Liver (tissue), 10 donors: ENCODE measurements around the gene BTK. TPM values are rescaled to one million over a fixed set of nuclear protein-coding genes. Genes with fewer than 3 reads are reported as not detected.

Source experiments
- DNase-seq: peaks from one replicate; pipeline ENCODE4 v3.0.0-alpha.2; 2017; ENCODE audit warnings: low spot score
- H3K27ac ChIP-seq, 2 donors: one replicate each; pipeline ENCODE4 v1.7.0; 2013; ENCODE audit warnings: inconsistent platforms in 2 of 2, low read length in 2 of 2, control low read depth in 1 of 2, low read depth in 1 of 2, mild to moderate bottlenecking in 1 of 2
- H3K27me3 ChIP-seq, 4 donors: one replicate each; pipeline versions ENCODE4 v1.6.1 to v1.7.0; 2013; ENCODE audit warnings: low read length in 3 of 4, inconsistent platforms in 1 of 4, mild to moderate bottlenecking in 1 of 4, moderate library complexity in 1 of 4; ENCODE audit not compliant: control insufficient read depth in 4 of 4, insufficient read depth in 4 of 4
- H3K36me3 ChIP-seq, 4 donors: one replicate each; pipeline versions ENCODE4 v1.6.1 to v1.7.0; 2013; ENCODE audit warnings: low read length in 3 of 4, mild to moderate bottlenecking in 3 of 4, low read depth in 1 of 4, moderate library complexity in 1 of 4; ENCODE audit not compliant: control insufficient read depth in 4 of 4, insufficient read depth in 3 of 4
- H3K4me1 ChIP-seq, 4 donors: one replicate each; pipeline versions ENCODE4 v1.6.1 to v1.7.0; 2013; ENCODE audit warnings: low read length in 3 of 4, mild to moderate bottlenecking in 3 of 4, moderate library complexity in 1 of 4; ENCODE audit not compliant: control insufficient read depth in 4 of 4, insufficient read depth in 4 of 4
- H3K4me3 ChIP-seq, 3 donors: one replicate each; pipeline versions ENCODE4 v1.6.1 to v1.7.0; 2013; ENCODE audit warnings: low read length in 3 of 3, control low read depth in 1 of 3, low read depth in 1 of 3, mild to moderate bottlenecking in 1 of 3
- H3K9ac ChIP-seq, 2 donors: one replicate each; pipeline ENCODE4 v1.7.0; 2013; ENCODE audit warnings: low read length in 2 of 2, mild to moderate bottlenecking in 2 of 2, moderate library complexity in 2 of 2, control low read depth in 1 of 2, low read depth in 1 of 2
- H3K9me3 ChIP-seq, 4 donors: one replicate each; pipeline versions ENCODE4 v1.6.1 to v1.7.0; 2013; ENCODE audit warnings: low read length in 3 of 4; ENCODE audit not compliant: control insufficient read depth in 4 of 4
- EGR1 ChIP-seq, 2 donors: IDR thresholded peaks; 2 replicates each; pipeline ENCODE4 v1.6.1; 2016 to 2018; ENCODE audit warnings: antibody characterized with exemption in 2 of 2, low read depth in 2 of 2
- FOXA2 ChIP-seq: IDR thresholded peaks from 2 replicates; pipeline ENCODE4 v1.6.1; 2016; ENCODE audit warnings: antibody characterized with exemption
- GABPA ChIP-seq, 2 donors: IDR thresholded peaks in 1 of 2; conservative IDR thresholded peaks in 1 of 2; 2 replicates each; pipeline ENCODE4 v1.6.1; 2016; ENCODE audit warnings: antibody characterized with exemption in 2 of 2, mild to moderate bottlenecking in 1 of 2, moderate library complexity in 1 of 2
- HNF4A ChIP-seq, 2 donors: conservative IDR thresholded peaks; 2 replicates each; pipeline ENCODE4 v1.6.1; 2016; ENCODE audit warnings: antibody characterized with exemption in 2 of 2, mild to moderate bottlenecking in 2 of 2
- NR2F2 ChIP-seq: IDR thresholded peaks from 2 replicates; pipeline ENCODE4 v1.6.1; 2016; ENCODE audit warnings: antibody characterized with exemption
- RXRA ChIP-seq, 2 donors: IDR thresholded peaks; 2 replicates each; pipeline ENCODE4 v1.6.1; 2017 to 2018; ENCODE audit warnings: antibody characterized with exemption in 2 of 2, mild to moderate bottlenecking in 1 of 2
- SP1 ChIP-seq: IDR thresholded peaks from 2 replicates; pipeline ENCODE4 v1.6.1; 2018; ENCODE audit warnings: antibody characterized with exemption, mild to moderate bottlenecking
- TAF1 ChIP-seq: conservative IDR thresholded peaks from 2 replicates; pipeline ENCODE4 v1.6.1; 2016; ENCODE audit warnings: antibody characterized with exemption, mild to moderate bottlenecking
- YY1 ChIP-seq: IDR thresholded peaks from 2 replicates; pipeline ENCODE4 v1.6.1; 2016; ENCODE audit warnings: antibody characterized with exemption, mild to moderate bottlenecking
- WGBS: extraction: QIAGEN DNeasy Blood & Tissue Kit; methylation state at CpG from one replicate; pipeline ENCODE4 v1.1.7; 2013; 5-methylcytosine and 5-hydroxymethylcytosine counted together
- polyA plus RNA-seq, 2 donors: library from polyadenylated mRNA; stranded (reverse) in 1 of 2; unstranded in 1 of 2; fragments of 200-250 nt in 1 of 2; fragments of >200 nt in 1 of 2; fragmentation: Nextera tagmentation in 1 of 2; extraction: Ambion mirVana in 1 of 2; gene quantifications; one replicate each; pipeline versions ENCODE4 v1.2.1 to v1.2.3, GENCODE V29; 2013 to 2015
- small RNA-seq: library from RNA; depleted of rRNA; stranded (forward); fragments of <200 nt; gene quantifications from one replicate; pipeline ENCODE3, GENCODE V24; 2014
- total RNA-seq, 2 donors: library from RNA; depleted of rRNA; stranded (reverse); fragments of >200 nt; gene quantifications; one replicate each; pipeline ENCODE4 v1.2.3, GENCODE V29; 2014
- TF ChIP-seq, protein P1 (sequence below): IDR thresholded peaks from 2 replicates; pipeline ENCODE4 v1.6.1; 2016; ENCODE audit warnings: antibody characterized with exemption
- TF ChIP-seq, protein P2 (sequence below): IDR thresholded peaks from 2 replicates; pipeline ENCODE4 v1.6.1; 2016; ENCODE audit warnings: antibody characterized with exemption, mild to moderate bottlenecking
- TF ChIP-seq, protein P3 (sequence below): IDR thresholded peaks from 2 replicates; pipeline ENCODE4 v1.6.1; 2016; ENCODE audit warnings: antibody characterized with exemption
- TF ChIP-seq, protein P4 (sequence below): IDR thresholded peaks from 2 replicates; pipeline ENCODE4 v1.6.1; 2016; ENCODE audit warnings: antibody characterized with exemption
- donor health status: healthy.
- donor health status: healthy.
- donor health status: healthy.
- donor health status: healthy.
- donor health status: healthy.

BTK gene
- total and polyA plus RNA-seq, 4 donors, result 0.99 to 22.6 (median 2.3) TPM

DNA sequence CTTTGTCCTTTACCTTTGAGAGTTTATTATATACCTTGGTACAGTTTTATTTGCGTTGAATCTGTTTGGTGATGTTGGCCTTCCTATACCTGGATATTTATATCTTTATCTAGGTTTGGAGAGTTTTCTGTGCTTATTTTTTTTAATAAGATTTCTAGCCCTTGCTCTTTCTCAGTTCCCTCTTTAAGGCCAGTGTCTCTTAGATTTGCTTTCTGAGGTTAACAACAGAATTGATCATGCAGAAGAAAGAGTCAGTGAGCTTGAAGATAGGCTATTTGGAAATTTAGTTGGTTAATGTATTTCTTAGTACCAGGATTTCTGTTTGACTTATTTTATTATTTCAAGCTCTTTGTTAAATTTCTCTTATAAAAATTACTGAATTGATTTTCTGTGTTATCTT lies 82.2 kb downstream of the BTK start:
- TF ChIP-seq, protein P1, sequence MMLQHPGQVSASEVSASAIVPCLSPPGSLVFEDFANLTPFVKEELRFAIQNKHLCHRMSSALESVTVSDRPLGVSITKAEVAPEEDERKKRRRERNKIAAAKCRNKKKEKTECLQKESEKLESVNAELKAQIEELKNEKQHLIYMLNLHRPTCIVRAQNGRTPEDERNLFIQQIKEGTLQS, result no peak
- TF ChIP-seq, protein P2, sequence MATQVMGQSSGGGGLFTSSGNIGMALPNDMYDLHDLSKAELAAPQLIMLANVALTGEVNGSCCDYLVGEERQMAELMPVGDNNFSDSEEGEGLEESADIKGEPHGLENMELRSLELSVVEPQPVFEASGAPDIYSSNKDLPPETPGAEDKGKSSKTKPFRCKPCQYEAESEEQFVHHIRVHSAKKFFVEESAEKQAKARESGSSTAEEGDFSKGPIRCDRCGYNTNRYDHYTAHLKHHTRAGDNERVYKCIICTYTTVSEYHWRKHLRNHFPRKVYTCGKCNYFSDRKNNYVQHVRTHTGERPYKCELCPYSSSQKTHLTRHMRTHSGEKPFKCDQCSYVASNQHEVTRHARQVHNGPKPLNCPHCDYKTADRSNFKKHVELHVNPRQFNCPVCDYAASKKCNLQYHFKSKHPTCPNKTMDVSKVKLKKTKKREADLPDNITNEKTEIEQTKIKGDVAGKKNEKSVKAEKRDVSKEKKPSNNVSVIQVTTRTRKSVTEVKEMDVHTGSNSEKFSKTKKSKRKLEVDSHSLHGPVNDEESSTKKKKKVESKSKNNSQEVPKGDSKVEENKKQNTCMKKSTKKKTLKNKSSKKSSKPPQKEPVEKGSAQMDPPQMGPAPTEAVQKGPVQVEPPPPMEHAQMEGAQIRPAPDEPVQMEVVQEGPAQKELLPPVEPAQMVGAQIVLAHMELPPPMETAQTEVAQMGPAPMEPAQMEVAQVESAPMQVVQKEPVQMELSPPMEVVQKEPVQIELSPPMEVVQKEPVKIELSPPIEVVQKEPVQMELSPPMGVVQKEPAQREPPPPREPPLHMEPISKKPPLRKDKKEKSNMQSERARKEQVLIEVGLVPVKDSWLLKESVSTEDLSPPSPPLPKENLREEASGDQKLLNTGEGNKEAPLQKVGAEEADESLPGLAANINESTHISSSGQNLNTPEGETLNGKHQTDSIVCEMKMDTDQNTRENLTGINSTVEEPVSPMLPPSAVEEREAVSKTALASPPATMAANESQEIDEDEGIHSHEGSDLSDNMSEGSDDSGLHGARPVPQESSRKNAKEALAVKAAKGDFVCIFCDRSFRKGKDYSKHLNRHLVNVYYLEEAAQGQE, result no peak
- TF ChIP-seq, protein P3, sequence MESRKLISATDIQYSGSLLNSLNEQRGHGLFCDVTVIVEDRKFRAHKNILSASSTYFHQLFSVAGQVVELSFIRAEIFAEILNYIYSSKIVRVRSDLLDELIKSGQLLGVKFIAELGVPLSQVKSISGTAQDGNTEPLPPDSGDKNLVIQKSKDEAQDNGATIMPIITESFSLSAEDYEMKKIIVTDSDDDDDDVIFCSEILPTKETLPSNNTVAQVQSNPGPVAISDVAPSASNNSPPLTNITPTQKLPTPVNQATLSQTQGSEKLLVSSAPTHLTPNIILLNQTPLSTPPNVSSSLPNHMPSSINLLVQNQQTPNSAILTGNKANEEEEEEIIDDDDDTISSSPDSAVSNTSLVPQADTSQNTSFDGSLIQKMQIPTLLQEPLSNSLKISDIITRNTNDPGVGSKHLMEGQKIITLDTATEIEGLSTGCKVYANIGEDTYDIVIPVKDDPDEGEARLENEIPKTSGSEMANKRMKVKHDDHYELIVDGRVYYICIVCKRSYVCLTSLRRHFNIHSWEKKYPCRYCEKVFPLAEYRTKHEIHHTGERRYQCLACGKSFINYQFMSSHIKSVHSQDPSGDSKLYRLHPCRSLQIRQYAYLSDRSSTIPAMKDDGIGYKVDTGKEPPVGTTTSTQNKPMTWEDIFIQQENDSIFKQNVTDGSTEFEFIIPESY, result no peak
- TF ChIP-seq, protein P4, sequence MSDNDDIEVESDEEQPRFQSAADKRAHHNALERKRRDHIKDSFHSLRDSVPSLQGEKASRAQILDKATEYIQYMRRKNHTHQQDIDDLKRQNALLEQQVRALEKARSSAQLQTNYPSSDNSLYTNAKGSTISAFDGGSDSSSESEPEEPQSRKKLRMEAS, result no peak
- TF ChIP-seq TAF1 (no peak), GABPA (IDR thresholded peaks at IDR 0.05 in 1 of 2, conservative IDR thresholded peaks at IDR 0.05 in 1 of 2) (no peak), RXRA (IDR thresholded peaks at IDR 0.05) (no peak), FOXA2 (no peak), YY1 (no peak), EGR1 (IDR thresholded peaks at IDR 0.05; ENCODE audit: low read depth in 2 of 2) (no peak), NR2F2 (no peak), HNF4A (conservative IDR thresholded peaks at IDR 0.05) (no peak), SP1 (no peak)
- Histone ChIP-seq H3K4me3 (no peak overlapping the region), H3K4me1 (no peaks in the 10 kb centered on the region), H3K27me3 (no peaks in the 10 kb centered on the region), H3K9ac (no peak overlapping the region), H3K9me3 (no peaks in the 10 kb centered on the region), H3K36me3 (no peaks in the 10 kb centered on the region), H3K27ac (no peak overlapping the region)
- WGBS, result 90% methylated on average over 1 of the region's 1 CpG
- no peak for DNase-seq

Small RNA genes lying within 50 kb of the gene (small RNA-seq; reads per million reads assigned to genes)
- gene RNU6-934P, result not detected

Other genes starting within 250 kb of the BTK start
- under 1 TPM; under 0.01 to 0.23 TPM for gene DRP2, start 166.4 kb downstream of the BTK start, total RNA-seq
- gene DRP2, start 166.4 kb downstream of the BTK start, polyA plus RNA-seq, result not detected
- under 1 TPM in 1 of 2 donors, not detected in 1; 0.33 TPM for gene TAF7L, start 94.9 kb downstream of the BTK start, total RNA-seq
- under 1 TPM; 0.03 to 0.40 TPM for gene TAF7L, start 94.9 kb downstream of the BTK start, polyA plus RNA-seq
- 10 to 100 TPM in 1 of 2 donors, 1 to 10 TPM in 1; 6.1 to 12.3 TPM for gene TIMM8A, start 37.4 kb downstream of the BTK start, total RNA-seq
- gene TIMM8A, start 37.4 kb downstream of the BTK start, polyA plus RNA-seq, result 10 to 100 TPM; 15.2 to 21.4 TPM
- gene RPL36A, start 4.8 kb upstream of the BTK start, total RNA-seq, result 100 to 1,000 TPM; 301 to 519 TPM
- gene RPL36A, start 4.8 kb upstream of the BTK start, polyA plus RNA-seq, result 100 to 1,000 TPM; 123 to 458 TPM
- gene GLA, start 21.7 kb upstream of the BTK start, total RNA-seq, result 10 to 100 TPM; 11.8 to 16.3 TPM
- 10 to 100 TPM in 1 of 2 donors, 1 to 10 TPM in 1; 9.5 to 14.5 TPM for gene GLA, start 21.7 kb upstream of the BTK start, polyA plus RNA-seq
- 10 to 100 TPM; 31.5 to 36.2 TPM for gene HNRNPH2, start 22.0 kb upstream of the BTK start, total RNA-seq
- 10 to 100 TPM; 33.3 to 36.9 TPM for gene HNRNPH2, start 22.0 kb upstream of the BTK start, polyA plus RNA-seq
- gene ARMCX4, start 99.3 kb upstream of the BTK start, total RNA-seq, result 1 to 10 TPM; 2.1 to 4.6 TPM
- gene ARMCX4, start 99.3 kb upstream of the BTK start, polyA plus RNA-seq, result 1 to 10 TPM; 1.4 to 1.9 TPM
- 1 to 10 TPM; 2.3 to 9.0 TPM for gene ARMCX1, start 164.4 kb upstream of the BTK start, total RNA-seq
- 1 to 10 TPM; 1.1 to 1.8 TPM for gene ARMCX1, start 164.4 kb upstream of the BTK start, polyA plus RNA-seq
- gene ARMCX6, start 231.8 kb upstream of the BTK start, total RNA-seq, result 10 to 100 TPM in 1 of 2 donors, 1 to 10 TPM in 1; 6.9 to 11.7 TPM
- gene ARMCX6, start 231.8 kb upstream of the BTK start, polyA plus RNA-seq, result 10 to 100 TPM; 12.6 to 13.3 TPM
- 10 to 100 TPM; 33.4 to 35.3 TPM for gene ARMCX3, start 237.0 kb upstream of the BTK start, total RNA-seq
- gene ARMCX3, start 237.0 kb upstream of the BTK start, polyA plus RNA-seq, result 10 to 100 TPM; 18.0 to 27.6 TPM